Upper lobe of right lung (tissue), 1 donor: ENCODE measurements around the gene TIMELESS. TPM values are rescaled to one million over a fixed set of nuclear protein-coding genes. Genes with fewer than 3 reads are reported as not detected.

ENCODE experiments used
- ATAC-seq: fragments of 200-7000 bp; cut with Tn5 transposase; one replicate; pipeline ENCODE4 v1.9.1; 2020; ENCODE audit warnings: mild to moderate bottlenecking, moderate library complexity
- DNase-seq: peaks from one replicate; pipeline ENCODE4 v3.0.0-alpha.2; 2020
- H3K27ac ChIP-seq: fragments of 200-600 bp; one replicate; pipeline ENCODE4 v1.8.0; 2022
- H3K27me3 ChIP-seq: fragments of 200-600 bp; one replicate; pipeline ENCODE4 v1.8.0; 2022; ENCODE audit warnings: mild to moderate bottlenecking
- H3K36me3 ChIP-seq: fragments of 200-600 bp; one replicate; pipeline ENCODE4 v1.8.0; 2022
- H3K4me1 ChIP-seq: fragments of 200-600 bp; one replicate; pipeline ENCODE4 v1.8.0; 2022
- H3K4me3 ChIP-seq: fragments of 200-600 bp; one replicate; pipeline ENCODE4 v1.8.0; 2022; ENCODE audit warnings: mild to moderate bottlenecking
- H3K9me3 ChIP-seq: fragments of 200-600 bp; one replicate; pipeline ENCODE4 v1.8.0; 2022
- intact Hi-C: fragments of 100-400 bp; cut with DNase I; formaldehyde crosslinking; loops from one replicate; pipeline ENCODE4 v1.11.0; 2022
- total RNA-seq: library from RNA; stranded (reverse); fragmentation: NEBNext Ultra II Directional; extraction: Animal tissue kit (Norgen Biotek cat#: 25700); gene quantifications from one replicate; pipeline ENCODE4 v1.2.1, GENCODE V29; 2021
- TF ChIP-seq, protein P1 (sequence below): fragments of 200-600 bp; IDR thresholded peaks from one replicate; pipeline ENCODE4 v1.8.0; 2022; ENCODE audit warnings: antibody characterized with exemption
- donor health status: DM: no; HTN: yes; CAD: no; lungs with severe emphysema.

Gene TIMELESS
- total RNA-seq, 1 donor from 2014 or later, result 9.8 TPM

DNA sequence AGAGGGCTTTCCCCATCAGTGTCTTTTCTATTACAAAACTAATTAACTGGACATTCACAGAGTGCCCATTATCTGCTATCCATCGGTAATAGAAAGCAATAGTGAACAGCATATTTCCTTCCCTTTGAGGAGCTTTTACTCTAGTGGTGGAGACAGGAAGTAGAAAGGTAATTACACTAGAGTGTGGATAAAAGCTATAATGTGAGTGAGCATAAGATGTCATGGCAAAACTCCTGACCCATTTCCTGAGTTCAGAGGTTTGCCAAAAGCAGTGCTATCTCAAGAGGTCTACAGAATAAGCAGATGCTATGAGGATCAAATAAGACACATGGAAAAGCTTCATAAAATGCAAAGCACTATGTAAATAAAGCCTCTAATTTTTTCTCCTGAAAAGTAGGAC, 24.0 kb downstream of the TIMELESS start:
- Histone ChIP-seq H3K27ac (no peak overlapping the region), H3K4me3 (no peak overlapping the region), H3K27me3 (no peaks in the 10 kb centered on the region), H3K36me3 (peaks cover 26% of the 10 kb centered on the region), H3K9me3 (no peaks in the 10 kb centered on the region), H3K4me1 (no peaks in the 10 kb centered on the region)
- DNase-seq (no peak), ATAC-seq (no peak)
- TF ChIP-seq, protein P1, sequence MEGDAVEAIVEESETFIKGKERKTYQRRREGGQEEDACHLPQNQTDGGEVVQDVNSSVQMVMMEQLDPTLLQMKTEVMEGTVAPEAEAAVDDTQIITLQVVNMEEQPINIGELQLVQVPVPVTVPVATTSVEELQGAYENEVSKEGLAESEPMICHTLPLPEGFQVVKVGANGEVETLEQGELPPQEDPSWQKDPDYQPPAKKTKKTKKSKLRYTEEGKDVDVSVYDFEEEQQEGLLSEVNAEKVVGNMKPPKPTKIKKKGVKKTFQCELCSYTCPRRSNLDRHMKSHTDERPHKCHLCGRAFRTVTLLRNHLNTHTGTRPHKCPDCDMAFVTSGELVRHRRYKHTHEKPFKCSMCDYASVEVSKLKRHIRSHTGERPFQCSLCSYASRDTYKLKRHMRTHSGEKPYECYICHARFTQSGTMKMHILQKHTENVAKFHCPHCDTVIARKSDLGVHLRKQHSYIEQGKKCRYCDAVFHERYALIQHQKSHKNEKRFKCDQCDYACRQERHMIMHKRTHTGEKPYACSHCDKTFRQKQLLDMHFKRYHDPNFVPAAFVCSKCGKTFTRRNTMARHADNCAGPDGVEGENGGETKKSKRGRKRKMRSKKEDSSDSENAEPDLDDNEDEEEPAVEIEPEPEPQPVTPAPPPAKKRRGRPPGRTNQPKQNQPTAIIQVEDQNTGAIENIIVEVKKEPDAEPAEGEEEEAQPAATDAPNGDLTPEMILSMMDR, result no peak
- intact Hi-C loops, result no loop called here

DNA sequence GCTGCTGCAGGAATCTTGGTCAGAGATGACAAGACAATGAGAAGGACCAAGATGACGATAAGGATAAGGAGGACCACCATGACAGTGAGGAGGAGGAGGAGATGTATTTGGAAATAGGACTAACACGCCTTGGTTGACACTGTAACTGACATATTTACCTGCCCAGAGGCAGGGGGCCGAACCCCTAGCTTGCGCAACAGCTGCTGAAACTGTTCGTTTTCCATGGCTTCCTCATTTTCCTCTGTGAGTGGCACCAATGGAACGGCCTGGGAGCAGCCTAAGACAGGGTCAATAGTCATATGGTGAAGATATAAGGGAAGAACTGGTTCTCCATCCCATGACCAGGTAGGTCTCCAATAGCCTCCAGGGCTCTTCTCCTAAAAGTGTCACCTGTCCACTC, 28.8 kb downstream of the TIMELESS start:
- intact Hi-C loops, result no loop called here
- no peak for ATAC-seq
- TF ChIP-seq, protein P1, result no peak

DNA sequence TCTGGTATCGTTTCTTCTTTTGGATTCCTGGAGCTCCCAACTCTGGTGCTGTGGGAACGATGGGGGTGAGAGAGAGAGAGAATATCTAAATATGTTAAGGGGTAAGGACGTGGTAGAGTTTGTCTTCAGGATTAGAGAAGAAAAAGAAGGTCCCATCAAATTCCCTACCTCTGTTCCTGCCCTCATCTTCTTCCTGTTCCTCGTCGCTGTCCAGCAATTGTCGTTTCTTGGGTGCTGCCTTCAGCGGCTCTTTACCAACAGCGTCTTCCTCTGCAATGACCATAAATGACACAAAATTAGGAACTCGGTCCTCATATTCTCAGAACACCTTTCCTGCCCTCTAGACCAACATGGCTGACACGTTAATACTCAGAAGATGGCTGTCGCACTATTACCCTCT, 31.5 kb downstream of the TIMELESS start:
- DNase-seq (no peak), ATAC-seq (no peak)
- Histone ChIP-seq H3K9me3 (no peaks in the 10 kb centered on the region), H3K27ac (no peak overlapping the region), H3K4me3 (no peak overlapping the region), H3K27me3 (no peaks in the 10 kb centered on the region), H3K4me1 (no peaks in the 10 kb centered on the region), H3K36me3 (peaks cover 22% of the 10 kb centered on the region)
- intact Hi-C loops, result no loop called here
- TF ChIP-seq, protein P1, result no peak

More for the DNA sequence above, 28.8 kb downstream of the TIMELESS start:
- no peak for DNase-seq
- H3K36me3 ChIP-seq, result peaks cover 30% of the 10 kb centered on the region
- no peaks in the 10 kb centered on the region for H3K4me1 ChIP-seq
- H3K9me3 ChIP-seq, result no peaks in the 10 kb centered on the region
- H3K27ac ChIP-seq, result no peak overlapping the region
- H3K4me3 ChIP-seq, result no peak overlapping the region
- H3K27me3 ChIP-seq, result no peaks in the 10 kb centered on the region

DNA sequence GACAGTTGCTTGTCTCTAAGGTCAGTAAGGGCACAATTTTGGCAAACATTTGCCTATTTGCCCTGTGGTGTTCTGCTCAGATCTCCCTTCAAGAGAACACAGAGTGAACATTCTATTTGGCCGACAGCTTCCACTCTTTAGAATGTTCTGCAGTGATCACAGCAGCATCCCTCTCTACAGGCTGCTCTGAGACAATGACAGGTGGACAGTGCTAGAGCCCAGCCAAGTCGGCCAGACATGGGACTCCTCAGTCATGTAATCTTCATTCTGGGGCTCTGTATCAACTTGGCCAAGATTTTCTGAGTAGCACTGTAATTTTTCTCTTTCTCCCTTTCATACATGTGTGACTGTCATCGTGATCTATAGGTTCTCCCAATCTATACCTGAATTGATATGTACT, 34.8 kb downstream of the TIMELESS start:
- Histone ChIP-seq H3K27ac (no peak overlapping the region), H3K4me1 (no peaks in the 10 kb centered on the region), H3K36me3 (peaks cover 10% of the 10 kb centered on the region), H3K27me3 (no peaks in the 10 kb centered on the region), H3K9me3 (no peaks in the 10 kb centered on the region), H3K4me3 (no peak overlapping the region)
- ATAC-seq, result no peak
- no peak for DNase-seq
- intact Hi-C loops, result no loop called here
- TF ChIP-seq, protein P1, result no peak

DNA sequence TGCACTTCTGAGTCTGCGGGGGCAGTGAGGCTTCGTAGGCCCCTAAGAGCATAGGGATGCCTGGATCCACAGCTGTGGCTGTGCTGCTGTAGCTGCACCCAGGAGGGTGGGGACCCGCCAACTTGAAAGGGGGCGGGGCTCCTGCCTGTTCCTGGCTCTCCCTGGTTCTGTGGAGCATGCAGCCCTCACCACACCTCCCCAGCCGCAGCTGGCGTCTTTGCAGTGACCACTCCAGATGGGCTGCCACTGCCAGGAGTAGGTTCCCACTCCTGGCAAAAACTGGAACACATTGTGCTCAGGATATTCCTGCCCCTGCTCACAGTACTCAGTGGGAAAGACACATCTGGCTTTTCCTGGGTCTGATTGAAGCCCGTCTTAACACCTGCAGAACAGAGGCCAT, 35.8 kb downstream of the TIMELESS start:
- TF ChIP-seq, protein P1, result no peak
- DNase-seq (no peak), ATAC-seq (peak; percentile 39)
- Histone ChIP-seq H3K9me3 (no peaks in the 10 kb centered on the region), H3K27me3 (no peaks in the 10 kb centered on the region), H3K27ac (no peak overlapping the region), H3K4me1 (no peaks in the 10 kb centered on the region), H3K36me3 (peaks cover 10% of the 10 kb centered on the region), H3K4me3 (no peak overlapping the region)
- intact Hi-C loops, result no loop called here
